ENCODE results near the gene DESI1.

Gene DESI1

DNA sequence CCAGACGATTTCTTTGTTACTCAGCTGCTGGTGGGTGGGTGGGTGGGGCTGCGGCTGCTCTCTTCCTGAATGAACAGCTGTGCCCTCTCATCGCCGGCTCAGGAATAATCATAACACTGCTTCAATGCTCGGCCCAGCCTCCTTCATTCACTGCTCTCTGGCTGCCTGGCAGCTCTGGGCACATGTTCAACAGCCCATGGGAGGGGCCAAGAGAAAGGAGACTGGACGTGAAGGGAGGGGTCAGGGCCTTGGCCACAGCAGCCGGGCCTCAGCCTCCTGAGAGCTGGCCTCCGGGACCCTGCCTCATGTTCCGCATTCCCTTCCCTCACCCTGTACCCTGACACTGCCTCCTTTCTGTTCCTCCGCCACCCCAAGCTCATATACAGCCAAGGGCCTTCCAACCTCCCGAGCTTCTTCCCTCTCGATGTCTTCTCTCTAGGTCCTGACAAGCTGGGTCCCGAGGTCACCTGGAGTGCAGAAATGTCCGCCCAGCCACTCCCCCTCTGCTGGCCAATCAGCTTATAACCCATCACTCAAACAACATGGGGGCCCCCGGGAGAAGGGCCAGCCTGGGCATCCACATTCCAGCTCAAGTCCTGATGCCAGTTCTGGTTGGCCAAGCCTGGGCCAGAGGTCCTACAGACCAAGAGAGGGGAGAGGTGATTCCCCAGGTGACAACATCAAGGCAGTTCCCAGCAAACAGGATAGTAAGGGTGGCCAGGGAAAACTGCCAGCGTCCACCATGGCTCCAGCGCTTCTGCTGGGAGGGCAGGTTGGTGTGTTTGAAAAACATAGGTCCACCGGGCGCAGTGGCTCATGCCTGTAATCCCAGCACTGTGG lies 63.2 kb downstream of the DESI1 start:
- no peak overlapping the region for H3K9ac ChIP-seq (ENCODE audit: low read depth, low read length)
- no peak overlapping the region for H3K27ac ChIP-seq (ENCODE audit: low read depth, low read length)
- 74% methylated on average over 19 of the region's 19 CpGs for WGBS

DNA sequence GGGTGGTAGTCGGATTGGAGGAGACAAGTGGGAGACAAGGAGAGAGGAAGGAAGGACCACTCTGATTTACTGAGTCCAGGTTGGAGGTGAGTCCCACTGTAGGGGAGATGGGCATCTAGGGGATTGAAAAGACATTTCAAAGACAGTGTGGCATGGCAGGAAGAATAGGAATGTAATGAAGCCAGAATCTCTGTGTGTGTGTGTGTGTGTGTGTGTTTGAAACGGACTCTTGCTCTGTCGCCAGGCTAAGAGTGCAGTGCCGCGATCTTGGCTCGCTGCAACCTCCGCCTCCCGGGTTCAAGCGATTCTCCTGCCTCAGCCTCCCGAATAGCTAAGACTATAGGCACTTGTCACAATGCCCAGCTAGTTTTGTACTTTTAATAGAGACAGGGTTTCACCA lies 64.3 kb downstream of the DESI1 start:
- H3K4me3 ChIP-seq (ENCODE audit: low read length): no peak overlapping the region
- H3K27ac ChIP-seq (ENCODE audit: low read depth, low read length): no peak overlapping the region
- no peak overlapping the region for H3K9ac ChIP-seq (ENCODE audit: low read depth, low read length)
- no peaks in the 10 kb centered on the region for H3K27me3 ChIP-seq (ENCODE audit: insufficient read depth, low read length)
- WGBS: 94% methylated on average over 10 of the region's 10 CpGs
- no peaks in the 10 kb centered on the region for H3K9me3 ChIP-seq (ENCODE audit: insufficient read depth, low read depth, low read length)
- H3K4me1 ChIP-seq (ENCODE audit: insufficient read depth, low read length): peaks cover 23% of the 10 kb centered on the region
- no peaks in the 10 kb centered on the region for H3K36me3 ChIP-seq (ENCODE audit: insufficient read depth, low read length)

More for the DNA sequence above, 63.2 kb downstream of the DESI1 start:
- Histone ChIP-seq H3K4me1 (ENCODE audit: insufficient read depth, low read length) (peaks cover 32% of the 10 kb centered on the region), H3K9me3 (ENCODE audit: insufficient read depth, low read depth, low read length) (no peaks in the 10 kb centered on the region), H3K36me3 (ENCODE audit: insufficient read depth, low read length) (no peaks in the 10 kb centered on the region), H3K27me3 (ENCODE audit: insufficient read depth, low read length) (no peaks in the 10 kb centered on the region), H3K4me3 (ENCODE audit: low read length) (no peak overlapping the region)

DNA sequence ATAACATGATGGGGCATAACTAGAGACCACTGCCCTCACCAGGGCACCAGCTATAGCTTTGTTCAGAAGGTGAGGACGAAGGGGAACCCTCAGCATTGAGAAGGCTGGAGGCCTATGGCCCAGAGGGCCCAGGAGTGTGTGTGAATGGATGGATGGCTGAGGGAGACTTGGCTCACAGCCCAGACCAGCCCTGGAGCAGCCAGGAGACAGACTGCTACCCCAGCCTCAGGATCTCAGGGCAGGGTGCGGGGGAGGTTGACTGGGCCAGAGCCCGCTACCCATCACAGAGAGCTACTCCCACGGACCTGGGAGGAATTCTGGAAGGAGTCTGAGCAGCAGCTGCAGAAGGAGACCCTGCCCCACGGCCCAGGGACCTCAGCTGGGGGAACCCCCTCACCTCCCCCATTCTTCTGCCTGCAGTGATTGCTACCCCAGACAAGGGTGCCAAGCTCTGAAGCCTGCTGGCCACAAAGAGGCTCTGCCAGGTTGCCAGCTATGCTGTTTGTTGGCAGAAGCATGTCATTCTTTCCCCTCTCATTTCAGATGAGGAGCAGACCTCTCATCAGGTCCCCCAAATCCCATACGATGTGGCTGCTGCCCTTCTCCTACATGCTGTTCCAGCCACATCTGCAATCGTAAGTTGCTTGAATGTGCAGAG lies 65.4 kb downstream of the DESI1 start:
- H3K9ac ChIP-seq (ENCODE audit: low read depth, low read length): no peak overlapping the region
- H3K36me3 ChIP-seq (ENCODE audit: insufficient read depth, low read length): no peaks in the 10 kb centered on the region
- H3K4me1 ChIP-seq (ENCODE audit: insufficient read depth, low read length): peaks cover 14% of the 10 kb centered on the region
- no peak overlapping the region for H3K4me3 ChIP-seq (ENCODE audit: low read length)
- H3K9me3 ChIP-seq (ENCODE audit: insufficient read depth, low read depth, low read length): no peaks in the 10 kb centered on the region
- no peaks in the 10 kb centered on the region for H3K27me3 ChIP-seq (ENCODE audit: insufficient read depth, low read length)
- no peak overlapping the region for H3K27ac ChIP-seq (ENCODE audit: low read depth, low read length)
- 86% methylated on average over 7 of the region's 7 CpGs for WGBS

DNA sequence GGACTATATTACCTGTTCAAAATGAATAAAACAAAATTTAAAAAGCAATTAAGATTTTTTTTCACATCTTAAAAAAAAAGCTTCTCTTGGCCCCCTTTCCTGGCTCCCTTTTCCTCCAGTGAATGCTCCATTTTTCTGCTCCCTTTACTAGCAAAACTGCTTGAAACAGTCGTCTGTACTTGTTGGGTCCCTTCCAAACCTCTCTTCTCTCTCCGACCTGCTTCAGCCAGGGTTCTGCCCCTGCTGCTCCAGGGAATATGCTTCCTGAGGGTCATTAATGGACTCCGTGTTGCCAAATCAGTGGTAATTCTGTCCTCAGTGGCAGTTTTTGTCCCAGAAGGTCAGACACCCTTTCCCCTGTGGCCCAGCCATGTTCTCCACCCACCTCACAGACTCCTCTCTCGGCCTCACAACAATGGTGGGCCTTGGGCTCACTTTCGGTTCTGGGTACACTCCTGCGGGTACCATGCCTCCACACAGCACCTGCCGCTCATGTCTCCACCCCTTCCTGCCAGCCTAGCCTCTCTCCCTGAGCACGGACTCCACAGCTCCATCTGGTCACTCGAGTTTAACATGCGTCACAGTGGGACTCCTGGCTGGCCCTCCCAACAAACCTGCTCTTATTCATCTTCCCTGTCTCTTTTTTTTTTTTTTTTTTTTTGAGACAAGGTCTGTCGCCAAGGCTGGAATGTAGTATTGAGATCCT lies 68.8 kb downstream of the DESI1 start:
- 79% methylated on average over 10 of the region's 11 CpGs for WGBS
- Histone ChIP-seq H3K36me3 (ENCODE audit: insufficient read depth, low read length) (no peaks in the 10 kb centered on the region), H3K4me3 (ENCODE audit: low read length) (no peak overlapping the region), H3K27me3 (ENCODE audit: insufficient read depth, low read length) (no peaks in the 10 kb centered on the region), H3K9ac (ENCODE audit: low read depth, low read length) (no peak overlapping the region), H3K27ac (ENCODE audit: low read depth, low read length) (no peak overlapping the region), H3K9me3 (ENCODE audit: insufficient read depth, low read depth, low read length) (no peaks in the 10 kb centered on the region), H3K4me1 (ENCODE audit: insufficient read depth, low read length) (no peaks in the 10 kb centered on the region)

- no peaks in the 10 kb centered on the region for H3K27me3 ChIP-seq (ENCODE audit: insufficient read depth, low read length)
- H3K4me1 ChIP-seq (ENCODE audit: insufficient read depth, low read length): no peaks in the 10 kb centered on the region
- H3K9me3 ChIP-seq (ENCODE audit: insufficient read depth, low read depth, low read length): no peaks in the 10 kb centered on the region
- H3K27ac ChIP-seq (ENCODE audit: low read depth, low read length): no peak overlapping the region
- H3K4me3 ChIP-seq (ENCODE audit: low read length): no peak overlapping the region
- H3K36me3 ChIP-seq (ENCODE audit: insufficient read depth, low read length): no peaks in the 10 kb centered on the region
- H3K9ac ChIP-seq (ENCODE audit: low read depth, low read length): no peak overlapping the region
- 92% methylated on average over 12 of the region's 12 CpGs for WGBS
These were observed 69.8 kb downstream of the DESI1 start for GRCh38 chr22:41550952-41551491.

DNA sequence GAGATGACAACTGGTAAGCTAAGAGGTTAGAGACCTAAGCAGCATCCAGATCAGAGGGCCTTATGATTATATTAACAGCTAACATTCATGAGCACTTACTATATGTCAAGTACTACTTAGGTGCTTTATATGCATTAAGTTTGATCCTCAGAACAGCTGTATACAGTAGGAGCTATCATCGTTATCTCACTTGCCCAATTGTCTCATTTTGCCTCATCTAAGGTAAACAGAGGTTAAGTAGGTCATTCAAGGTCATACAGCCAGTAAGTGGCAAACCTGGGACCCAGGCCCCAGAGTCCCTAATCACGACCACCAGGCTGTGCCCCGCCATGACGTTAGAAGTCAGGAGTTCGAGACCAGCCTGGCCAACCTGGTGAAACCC lies 72.0 kb downstream of the DESI1 start:
- Histone ChIP-seq H3K36me3 (ENCODE audit: insufficient read depth, low read length) (no peaks in the 10 kb centered on the region), H3K27me3 (ENCODE audit: insufficient read depth, low read length) (no peaks in the 10 kb centered on the region), H3K9ac (ENCODE audit: low read depth, low read length) (no peak overlapping the region), H3K4me3 (ENCODE audit: low read length) (no peak overlapping the region), H3K27ac (ENCODE audit: low read depth, low read length) (no peak overlapping the region), H3K9me3 (ENCODE audit: insufficient read depth, low read depth, low read length) (no peaks in the 10 kb centered on the region), H3K4me1 (ENCODE audit: insufficient read depth, low read length) (peaks cover 6% of the 10 kb centered on the region)
- 95% methylated on average over 5 of the region's 5 CpGs for WGBS

Measured in HUES64 (cell line).